Ovary (tissue), 3 donors: Measurements from ENCODE around the gene PAOX.
"Not testable (repeated sequence)": the region's sequence is repeated elsewhere in the genome, so short reads cannot be mapped to it uniquely, and the experiment has no call there.

ENCODE experiments used
- POLR2A ChIP-seq: fragments of 450-650 bp; IDR thresholded peaks from one replicate; pipeline ENCODE4 v1.6.1; 2017; ENCODE audit warnings: antibody characterized with exemption, mild to moderate bottlenecking, moderate library complexity
- TF ChIP-seq, protein P1 (sequence below), 3 donors: fragments of 450-650 bp in 2 of 3; fragments of 200-600 bp in 1 of 3; IDR thresholded peaks; one replicate each; pipeline versions ENCODE4 v1.5.1 to v1.8.0; 2016 to 2022; ENCODE audit warnings: antibody characterized with exemption in 3 of 3, mild to moderate bottlenecking in 1 of 3
- donor health status: DM: no; HTN: no; CAD: no.

- not testable (repeated sequence) for TF ChIP-seq POLR2A
- TF ChIP-seq, protein P1, sequence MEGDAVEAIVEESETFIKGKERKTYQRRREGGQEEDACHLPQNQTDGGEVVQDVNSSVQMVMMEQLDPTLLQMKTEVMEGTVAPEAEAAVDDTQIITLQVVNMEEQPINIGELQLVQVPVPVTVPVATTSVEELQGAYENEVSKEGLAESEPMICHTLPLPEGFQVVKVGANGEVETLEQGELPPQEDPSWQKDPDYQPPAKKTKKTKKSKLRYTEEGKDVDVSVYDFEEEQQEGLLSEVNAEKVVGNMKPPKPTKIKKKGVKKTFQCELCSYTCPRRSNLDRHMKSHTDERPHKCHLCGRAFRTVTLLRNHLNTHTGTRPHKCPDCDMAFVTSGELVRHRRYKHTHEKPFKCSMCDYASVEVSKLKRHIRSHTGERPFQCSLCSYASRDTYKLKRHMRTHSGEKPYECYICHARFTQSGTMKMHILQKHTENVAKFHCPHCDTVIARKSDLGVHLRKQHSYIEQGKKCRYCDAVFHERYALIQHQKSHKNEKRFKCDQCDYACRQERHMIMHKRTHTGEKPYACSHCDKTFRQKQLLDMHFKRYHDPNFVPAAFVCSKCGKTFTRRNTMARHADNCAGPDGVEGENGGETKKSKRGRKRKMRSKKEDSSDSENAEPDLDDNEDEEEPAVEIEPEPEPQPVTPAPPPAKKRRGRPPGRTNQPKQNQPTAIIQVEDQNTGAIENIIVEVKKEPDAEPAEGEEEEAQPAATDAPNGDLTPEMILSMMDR (IDR thresholded peaks at IDR 0.05): not testable (repeated sequence)
Measured at GRCh38 chr10:133429571-133429970, 50.5 kb downstream of the PAOX start.
